HL-60 (cell line): ENCODE measurements around the gene ACOX2.

Experiments
- DNase-seq, 2 experiments: peaks; one replicate each; pipeline ENCODE4 v3.0.0-alpha.2; 2010 to 2020; ENCODE audit warnings: low read depth in 1 of 2, low spot score in 1 of 2
- H3K27ac ChIP-seq: fragments of 250-450 bp; sonication (Bioruptor Pico); replicated peaks from 2 replicates; pipeline ENCODE4 v1.5.1; 2020; ENCODE audit warnings: mild to moderate bottlenecking, moderate library complexity
- H3K27me3 ChIP-seq: fragments of 250-450 bp; sonication (Bioruptor Pico); 2 replicates; pipeline ENCODE4 v1.5.1; 2021; ENCODE audit warnings: mild to moderate bottlenecking, moderate library complexity; ENCODE audit not compliant: insufficient read depth, poor library complexity, severe bottlenecking
- H3K4me3 ChIP-seq: replicated peaks from 2 replicates; pipeline ENCODE4 v1.5.1; 2011; ENCODE audit warnings: mild to moderate bottlenecking, control low read depth, low read length; ENCODE audit not compliant: insufficient read depth
- CTCF ChIP-seq: IDR thresholded peaks from one replicate; pipeline ENCODE4 v1.5.1; 2011; ENCODE audit warnings: low read length, control low read depth, inconsistent platforms; ENCODE audit not compliant: insufficient read depth
- GABPA ChIP-seq: IDR thresholded peaks from 2 replicates; pipeline ENCODE4 v1.6.1; 2012; ENCODE audit warnings: low read depth
- POLR2AphosphoS5 ChIP-seq: IDR thresholded peaks from 2 replicates; pipeline ENCODE4 v1.6.1; 2012; ENCODE audit warnings: low read depth
- REST ChIP-seq: IDR thresholded peaks from 2 replicates; pipeline ENCODE4 v1.6.1; 2012; ENCODE audit warnings: low read depth; ENCODE audit not compliant: insufficient replicate concordance
- SPI1 ChIP-seq: IDR thresholded peaks from 2 replicates; pipeline ENCODE4 v1.6.1; 2012; ENCODE audit warnings: low read depth, mild to moderate bottlenecking, borderline replicate concordance

The ACOX2 gene

GRCh38 chr3:58562498-58562897 is 25.5 kb upstream of the ACOX2 start:
- DNase-seq = no peak
- no peak overlapping the region for H3K27ac ChIP-seq
- H3K27me3 ChIP-seq = no peaks in the 10 kb centered on the region
- TF ChIP-seq GABPA (no peak), CTCF (no peak), POLR2AphosphoS5 (no peak), SPI1 (no peak), REST (no peak)
- H3K4me3 ChIP-seq = no peak overlapping the region

GRCh38 chr3:58560771-58561311 is 23.9 kb upstream of the ACOX2 start:
- DNase-seq = no peak
- TF ChIP-seq CTCF = no peak
- no peak overlapping the region for H3K4me3 ChIP-seq
- H3K27ac ChIP-seq = no peak overlapping the region
- no peaks in the 10 kb centered on the region for H3K27me3 ChIP-seq

GRCh38 chr3:58559586-58559985 is 22.6 kb upstream of the ACOX2 start:
- Histone ChIP-seq H3K27me3 (no peaks in the 10 kb centered on the region), H3K4me3 (no peak overlapping the region), H3K27ac (no peak overlapping the region)
- DNase-seq = no peak
- no peak for TF ChIP-seq POLR2AphosphoS5
- TF ChIP-seq SPI1 = no peak
- TF ChIP-seq GABPA = no peak
- no peak for TF ChIP-seq CTCF

GRCh38 chr3:58557491-58557890 is 20.5 kb upstream of the ACOX2 start:
- H3K27ac ChIP-seq = no peak overlapping the region
- no peak for DNase-seq
- H3K4me3 ChIP-seq = no peak overlapping the region
- no peak for TF ChIP-seq REST
- no peak for TF ChIP-seq SPI1
- TF ChIP-seq CTCF = no peak
- no peak for TF ChIP-seq POLR2AphosphoS5
- TF ChIP-seq GABPA = no peak
- no peaks in the 10 kb centered on the region for H3K27me3 ChIP-seq
